Activated CD8-positive, alpha-beta memory T cell treated with anti-CD3 and anti-CD28 coated beads for 36 hours (primary cell): ENCODE measurements around the gene DDX59. TPM values are rescaled to one million over a fixed set of nuclear protein-coding genes. Genes with fewer than 3 reads are reported as not detected.

Source experiments
- CTCF ChIA-PET: fragments of 350-600 bp; sonication (Branson Sonifier 250); formaldehyde crosslinking; loops from one replicate; lab custom pipeline; 2021; ENCODE audit warnings: antibody characterized with exemption; lab: Charles Lee
- POLR2A ChIA-PET: fragments of 350-600 bp; sonication (Branson Sonifier 250); formaldehyde crosslinking; loops from one replicate; lab custom pipeline; 2021; ENCODE audit warnings: antibody characterized with exemption; lab: Charles Lee
- total RNA-seq, 2 experiments: library from RNA; stranded (reverse); gene quantifications; one replicate each; pipeline ENCODE4 v1.2.3, GENCODE V29; 2021

Gene DDX59
- 10 to 100 TPM; 22.3 to 23.5 TPM for total RNA-seq

- ChIA-PET POLR2A (interaction anchor here (0.5 to 2.1 kb wide), 7 partner anchors 9 to 222 kb away, joined by 3 to 15 read pairs (median 4); partner anchors contain the start of gene CAMSAP2), CTCF (interaction anchor here (0.6 to 3.0 kb wide), 4 partner anchors 42 to 55 kb away, joined by 3 to 16 read pairs (median 4); partner anchors contain the start of gene KIF14)
These were observed at the start of gene DDX59 for GRCh38 chr1:200669314-200670241. DDX59 (minus strand) TSS chr1:200669907; CDS start chr1:200666740, 3,167 bp downstream.

GRCh38 chr1:200714504-200715187 is 44.9 kb upstream of the DDX59 start:
- POLR2A ChIA-PET: no interaction called here
- CTCF ChIA-PET: no interaction called here

GRCh38 chr1:200710166-200710565 is 40.5 kb upstream of the DDX59 start:
- CTCF ChIA-PET: interaction anchor here (0.5 kb wide), 1 partner anchor 59 kb away, joined by 3 read pairs; no protein-coding TSS in a partner anchor
- POLR2A ChIA-PET: no interaction called here

GRCh38 chr1:200708769-200709168 is 39.1 kb upstream of the DDX59 start:
- ChIA-PET POLR2A (no interaction called here), CTCF (no interaction called here)

GRCh38 chr1:200708161-200708560 is 38.5 kb upstream of the DDX59 start:
- CTCF ChIA-PET: no interaction called here

GRCh38 chr1:200707116-200707515 is 37.4 kb upstream of the DDX59 start:
- ChIA-PET POLR2A (no interaction called here), CTCF (no interaction called here)

More at GRCh38 chr1:200708161-200708560, 38.5 kb upstream of the DDX59 start:
- POLR2A ChIA-PET: no interaction called here

- POLR2A ChIA-PET: no interaction called here
- CTCF ChIA-PET: interaction anchor here (0.7 kb wide), 1 partner anchor 21 kb away, joined by 4 read pairs; no protein-coding TSS in a partner anchor
These were observed 36.6 kb upstream of the DDX59 start for GRCh38 chr1:200706111-200706814.

GRCh38 chr1:200704986-200705500 is 35.3 kb upstream of the DDX59 start:
- ChIA-PET CTCF (no interaction called here), POLR2A (no interaction called here)

GRCh38 chr1:200699871-200700270 is 30.2 kb upstream of the DDX59 start:
- ChIA-PET CTCF (no interaction called here), POLR2A (no interaction called here)

- ChIA-PET POLR2A (no interaction called here), CTCF (no interaction called here)
These were observed 25.0 kb upstream of the DDX59 start for GRCh38 chr1:200694738-200695137.

GRCh38 chr1:200693327-200693726 is 23.6 kb upstream of the DDX59 start:
- POLR2A ChIA-PET: interaction anchor here (0.7 kb wide), 1 partner anchor 18 kb away, joined by 8 read pairs; no protein-coding TSS in a partner anchor
- CTCF ChIA-PET: no interaction called here

- POLR2A ChIA-PET: no interaction called here
- CTCF ChIA-PET: interaction anchor here (1.2 kb wide), 1 partner anchor 79 kb away, joined by 3 read pairs; no protein-coding TSS in a partner anchor
These were observed 22.6 kb upstream of the DDX59 start for GRCh38 chr1:200692316-200692715.

- POLR2A ChIA-PET: no interaction called here
- CTCF ChIA-PET: no interaction called here
These were observed 16.9 kb upstream of the DDX59 start for GRCh38 chr1:200686620-200687019.

- ChIA-PET POLR2A (no interaction called here), CTCF (no interaction called here)
These were observed 14.3 kb upstream of the DDX59 start for GRCh38 chr1:200684015-200684414.

GRCh38 chr1:200683298-200683697 is 13.6 kb upstream of the DDX59 start:
- ChIA-PET CTCF (no interaction called here), POLR2A (no interaction called here)

- CTCF ChIA-PET: no interaction called here
- POLR2A ChIA-PET: no interaction called here
These were observed 11.5 kb upstream of the DDX59 start for GRCh38 chr1:200681231-200681630.

- POLR2A ChIA-PET: no interaction called here
- CTCF ChIA-PET: interaction anchor here (1.5 kb wide), 1 partner anchor 118 kb away, joined by 3 read pairs; no protein-coding TSS in a partner anchor
These were observed 7.1 kb upstream of the DDX59 start for GRCh38 chr1:200676829-200677228.

- POLR2A ChIA-PET: interaction anchor here (0.5 kb wide), 1 partner anchor 18 kb away, joined by 8 read pairs; no protein-coding TSS in a partner anchor
These were observed 5.8 kb upstream of the DDX59 start for GRCh38 chr1:200675588-200675852.

More at GRCh38 chr1:200675588-200675852, 5.8 kb upstream of the DDX59 start:
- CTCF ChIA-PET: no interaction called here
